ENCODE measurements around the gene ARSD.
"Not testable (repeated sequence)": the region's sequence is repeated elsewhere in the genome, so short reads cannot be mapped to it uniquely, and the experiment has no call there.

ARSD gene

DNA sequence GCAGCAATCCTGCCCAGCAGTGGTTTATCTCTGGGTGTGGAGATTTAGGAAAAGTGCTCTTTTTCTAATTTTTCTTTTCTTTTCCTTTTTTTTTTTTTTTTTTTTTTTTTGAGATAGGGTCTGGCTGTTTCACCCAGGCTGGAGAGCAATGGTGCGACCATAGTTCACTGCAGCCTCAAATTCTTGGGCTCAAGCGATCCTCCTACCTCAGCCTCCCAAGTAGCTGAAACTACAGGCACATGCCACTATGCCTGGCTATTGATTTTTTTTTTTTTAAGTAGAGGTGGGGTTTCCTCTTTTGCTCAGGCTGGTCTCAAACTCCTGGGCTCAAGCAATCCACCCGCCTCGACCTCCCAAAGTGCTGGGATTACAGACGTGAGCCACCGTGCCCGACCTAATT lies 34.3 kb upstream of the ARSD start:
- H3K4me3 ChIP-seq (ENCODE audit: low read depth in 1 of 2, low read length in 2 of 2), result not testable (repeated sequence)

DNA sequence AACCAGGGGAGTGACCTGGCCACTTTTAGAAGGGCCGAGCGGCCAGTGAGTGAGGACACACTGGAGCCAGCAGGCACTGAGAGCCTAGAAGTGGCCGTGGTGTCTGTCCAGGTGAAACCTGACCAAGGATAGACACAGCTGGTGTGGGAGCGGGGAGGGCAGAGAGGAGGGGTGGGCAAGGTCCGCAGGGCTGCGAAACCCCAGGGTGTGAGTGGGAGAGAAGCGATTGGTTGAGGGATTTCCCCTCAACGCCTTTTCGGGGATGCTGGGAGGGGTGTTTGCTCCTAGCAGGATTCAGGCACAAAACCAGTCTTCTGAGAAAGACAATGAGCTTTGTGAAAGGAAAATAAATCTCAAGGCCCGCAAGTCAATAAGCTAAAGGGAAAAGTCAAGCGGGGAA lies 33.2 kb upstream of the ARSD start:
- H3K4me1 ChIP-seq (ENCODE audit: control insufficient read depth in 1 of 2, insufficient read depth in 2 of 2, low read length in 2 of 2), result no peaks in the 10 kb centered on the region

More for the DNA sequence above, 34.3 kb upstream of the ARSD start:
- H3K27me3 ChIP-seq (ENCODE audit: low read depth, low read length); H3K9me3 ChIP-seq (ENCODE audit: control insufficient read depth in 1 of 2, low read length in 2 of 2); H3K4me1 ChIP-seq (ENCODE audit: control insufficient read depth in 1 of 2, insufficient read depth in 2 of 2, low read length in 2 of 2); H3K36me3 ChIP-seq (ENCODE audit: control insufficient read depth in 1 of 2, insufficient read depth in 2 of 2, low read length in 2 of 2); H3K27ac ChIP-seq (ENCODE audit: low read length): not testable (repeated sequence)

DNA sequence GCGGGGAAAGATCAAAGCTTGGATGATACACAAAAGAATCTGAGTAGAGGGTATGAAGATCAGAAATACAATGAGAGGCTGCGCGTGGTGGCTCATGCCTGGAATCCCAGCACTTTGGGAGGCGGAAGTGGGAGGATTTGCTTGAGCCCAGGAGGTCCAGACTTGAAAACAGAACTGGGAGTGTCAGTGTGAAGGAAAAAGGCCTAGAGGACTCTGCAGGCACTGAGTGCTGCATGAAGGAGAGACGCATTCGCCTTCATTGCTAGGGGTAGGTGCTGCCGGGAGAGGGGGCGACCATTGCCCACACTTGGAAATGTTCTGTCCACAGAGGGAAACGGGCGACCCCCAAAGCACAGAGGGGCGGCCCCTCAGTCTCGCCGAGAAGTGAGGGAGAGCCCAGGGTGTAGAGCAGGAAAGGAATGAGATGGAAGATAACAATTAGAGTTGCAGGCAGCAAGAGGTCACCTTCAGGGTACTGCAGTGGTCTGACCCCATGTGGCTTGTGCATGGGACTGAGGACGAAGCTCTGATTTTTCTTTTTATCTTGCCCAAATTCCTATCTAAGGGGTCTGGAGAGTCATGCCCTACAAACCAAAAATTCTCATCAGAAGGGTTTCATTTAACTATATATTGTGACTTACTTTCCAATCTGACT lies 31.8 kb upstream of the ARSD start:
- Histone ChIP-seq H3K4me1 (ENCODE audit: control insufficient read depth in 1 of 2, insufficient read depth in 2 of 2, low read length in 2 of 2) (no peaks in the 10 kb centered on the region), H3K27ac (ENCODE audit: low read length) (no peak overlapping the region), H3K9me3 (ENCODE audit: control insufficient read depth in 1 of 2, low read length in 2 of 2) (no peaks in the 10 kb centered on the region), H3K36me3 (ENCODE audit: control insufficient read depth in 1 of 2, insufficient read depth in 2 of 2, low read length in 2 of 2) (no peaks in the 10 kb centered on the region), H3K27me3 (ENCODE audit: low read depth, low read length) (no peaks in the 10 kb centered on the region), H3K4me3 (ENCODE audit: low read depth in 1 of 2, low read length in 2 of 2) (no peak overlapping the region)

More for the DNA sequence above, 33.2 kb upstream of the ARSD start:
- H3K36me3 ChIP-seq (ENCODE audit: control insufficient read depth in 1 of 2, insufficient read depth in 2 of 2, low read length in 2 of 2), result no peaks in the 10 kb centered on the region
- H3K27me3 ChIP-seq (ENCODE audit: low read depth, low read length), result no peaks in the 10 kb centered on the region
- no peaks in the 10 kb centered on the region for H3K9me3 ChIP-seq (ENCODE audit: control insufficient read depth in 1 of 2, low read length in 2 of 2)
- no peak overlapping the region for H3K4me3 ChIP-seq (ENCODE audit: low read depth in 1 of 2, low read length in 2 of 2)
- no peak overlapping the region for H3K27ac ChIP-seq (ENCODE audit: low read length)

DNA sequence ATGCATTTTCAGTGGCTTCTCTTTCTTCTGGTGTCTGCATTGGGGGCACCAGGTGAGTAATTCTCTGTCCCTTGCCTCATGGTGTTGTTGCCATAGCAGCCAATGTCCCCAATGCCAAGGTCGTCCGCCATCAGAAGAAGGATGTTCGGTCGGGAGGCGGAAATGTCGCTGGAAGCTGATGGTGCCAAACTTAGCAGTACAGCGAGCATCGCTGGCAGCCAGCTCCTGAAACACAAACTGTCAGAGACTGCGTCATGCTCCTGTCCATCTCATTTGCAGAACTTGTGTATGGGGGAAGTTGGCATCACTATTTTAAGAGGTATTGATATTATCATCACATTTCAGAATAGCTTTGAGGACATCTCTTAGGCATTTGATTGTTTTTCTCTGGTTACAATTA lies 29.1 kb upstream of the ARSD start:
- H3K4me3 ChIP-seq (ENCODE audit: low read depth in 1 of 2, low read length in 2 of 2), result no peak overlapping the region
- H3K27me3 ChIP-seq (ENCODE audit: low read depth, low read length), result no peaks in the 10 kb centered on the region
- H3K9me3 ChIP-seq (ENCODE audit: control insufficient read depth in 1 of 2, low read length in 2 of 2), result no peaks in the 10 kb centered on the region
- H3K4me1 ChIP-seq (ENCODE audit: control insufficient read depth in 1 of 2, insufficient read depth in 2 of 2, low read length in 2 of 2), result no peaks in the 10 kb centered on the region
- H3K36me3 ChIP-seq (ENCODE audit: control insufficient read depth in 1 of 2, insufficient read depth in 2 of 2, low read length in 2 of 2), result no peaks in the 10 kb centered on the region
- no peak overlapping the region for H3K27ac ChIP-seq (ENCODE audit: low read length)

DNA sequence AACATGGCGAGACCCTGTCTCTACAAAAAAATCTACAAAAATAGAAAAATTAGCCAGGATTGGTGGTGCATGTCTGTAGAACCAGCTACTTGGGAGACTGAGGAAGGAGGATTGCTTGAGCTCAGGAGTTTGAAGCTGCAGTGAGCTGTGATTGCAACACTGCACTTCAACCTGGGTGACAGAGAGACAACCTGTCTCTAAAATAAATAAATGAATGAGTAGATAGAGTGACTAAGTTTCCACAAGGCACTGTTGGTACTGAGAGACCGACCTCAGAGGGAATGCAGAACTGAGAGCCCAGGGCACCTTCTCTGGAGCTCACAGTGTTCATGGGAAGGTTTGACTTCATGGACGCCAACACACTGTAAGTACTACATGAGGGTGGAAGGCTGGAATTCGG lies 26.7 kb upstream of the ARSD start:
- Histone ChIP-seq H3K9me3 (ENCODE audit: control insufficient read depth in 1 of 2, low read length in 2 of 2) (no peaks in the 10 kb centered on the region), H3K36me3 (ENCODE audit: control insufficient read depth in 1 of 2, insufficient read depth in 2 of 2, low read length in 2 of 2) (no peaks in the 10 kb centered on the region), H3K4me3 (ENCODE audit: low read depth in 1 of 2, low read length in 2 of 2) (no peak overlapping the region), H3K27me3 (ENCODE audit: low read depth, low read length) (no peaks in the 10 kb centered on the region), H3K27ac (ENCODE audit: low read length) (no peak overlapping the region), H3K4me1 (ENCODE audit: control insufficient read depth in 1 of 2, insufficient read depth in 2 of 2, low read length in 2 of 2) (no peaks in the 10 kb centered on the region)

DNA sequence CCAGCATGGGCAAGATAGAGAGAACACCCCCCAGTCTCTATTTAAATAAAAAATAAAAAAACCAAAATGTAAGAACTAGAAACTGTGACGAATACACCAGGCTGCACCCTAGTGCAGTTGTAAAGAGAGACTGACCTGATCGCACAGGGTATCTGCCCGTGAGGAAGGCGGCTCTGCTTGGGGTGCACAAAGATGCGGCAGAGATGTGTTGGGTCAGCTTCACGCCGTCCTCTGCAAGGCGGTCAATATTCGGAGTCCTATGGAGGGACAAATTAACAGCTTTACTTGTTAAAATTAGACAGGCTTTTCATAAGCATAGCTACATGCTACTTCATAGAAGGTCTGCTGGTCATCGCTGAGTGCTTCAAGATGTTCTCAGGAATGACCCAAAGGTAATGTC lies 26.1 kb upstream of the ARSD start:
- Histone ChIP-seq H3K36me3 (ENCODE audit: control insufficient read depth in 1 of 2, insufficient read depth in 2 of 2, low read length in 2 of 2) (no peaks in the 10 kb centered on the region), H3K4me3 (ENCODE audit: low read depth in 1 of 2, low read length in 2 of 2) (no peak overlapping the region), H3K27me3 (ENCODE audit: low read depth, low read length) (no peaks in the 10 kb centered on the region), H3K9me3 (ENCODE audit: control insufficient read depth in 1 of 2, low read length in 2 of 2) (no peaks in the 10 kb centered on the region), H3K27ac (ENCODE audit: low read length) (no peak overlapping the region), H3K4me1 (ENCODE audit: control insufficient read depth in 1 of 2, insufficient read depth in 2 of 2, low read length in 2 of 2) (no peaks in the 10 kb centered on the region)

DNA sequence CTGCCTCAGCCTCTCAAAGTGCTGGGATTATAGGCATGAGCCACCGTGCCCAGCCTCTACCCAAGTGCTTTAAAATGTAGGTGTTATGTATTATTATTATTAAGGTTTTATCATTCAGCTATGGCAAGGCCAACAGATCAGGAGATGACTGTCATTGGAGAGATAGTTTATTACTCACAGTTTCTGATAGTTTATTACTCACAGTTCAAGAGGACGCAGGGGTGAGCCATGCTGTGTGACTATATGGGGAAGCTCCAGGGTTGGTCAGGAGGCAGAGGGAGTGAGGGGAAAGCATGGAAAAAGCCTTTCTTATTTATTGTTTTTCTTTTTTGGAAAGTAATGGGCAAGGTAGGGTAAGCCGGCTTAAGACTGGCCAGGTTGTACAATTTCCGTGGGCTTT lies 25.4 kb upstream of the ARSD start:
- no peaks in the 10 kb centered on the region for H3K9me3 ChIP-seq (ENCODE audit: control insufficient read depth in 1 of 2, low read length in 2 of 2)
- no peak overlapping the region for H3K27ac ChIP-seq (ENCODE audit: low read length)
- H3K36me3 ChIP-seq (ENCODE audit: control insufficient read depth in 1 of 2, insufficient read depth in 2 of 2, low read length in 2 of 2), result no peaks in the 10 kb centered on the region
- H3K4me1 ChIP-seq (ENCODE audit: control insufficient read depth in 1 of 2, insufficient read depth in 2 of 2, low read length in 2 of 2), result no peaks in the 10 kb centered on the region
- no peak overlapping the region for H3K4me3 ChIP-seq (ENCODE audit: low read depth in 1 of 2, low read length in 2 of 2)
- H3K27me3 ChIP-seq (ENCODE audit: low read depth, low read length), result no peaks in the 10 kb centered on the region

DNA sequence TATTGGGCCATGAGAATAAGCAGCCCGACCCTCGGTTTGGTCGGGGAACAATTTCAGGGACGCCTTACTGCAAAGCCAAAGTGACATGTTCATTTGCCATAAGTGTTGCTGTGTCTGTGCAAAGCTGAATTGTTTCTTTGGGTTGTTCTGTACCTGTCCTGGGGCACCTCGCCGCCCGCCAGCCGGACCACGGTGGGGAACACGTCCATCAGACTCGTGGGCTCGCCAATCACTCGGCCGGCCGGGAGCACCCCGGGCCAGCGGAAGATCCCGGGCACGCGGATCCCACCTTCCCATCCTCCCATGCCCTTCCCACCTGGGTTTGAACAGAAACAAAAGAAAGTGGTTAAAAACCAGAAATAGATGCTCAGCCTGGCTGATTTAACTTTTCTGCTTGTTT lies 8.8 kb upstream of the ARSD start:
- not testable (repeated sequence) for H3K4me1 ChIP-seq (ENCODE audit: control insufficient read depth in 1 of 2, insufficient read depth in 2 of 2, low read length in 2 of 2); H3K36me3 ChIP-seq (ENCODE audit: control insufficient read depth in 1 of 2, insufficient read depth in 2 of 2, low read length in 2 of 2); H3K27ac ChIP-seq (ENCODE audit: low read length); H3K27me3 ChIP-seq (ENCODE audit: low read depth, low read length); H3K9me3 ChIP-seq (ENCODE audit: control insufficient read depth in 1 of 2, low read length in 2 of 2); H3K4me3 ChIP-seq (ENCODE audit: low read depth in 1 of 2, low read length in 2 of 2)

DNA sequence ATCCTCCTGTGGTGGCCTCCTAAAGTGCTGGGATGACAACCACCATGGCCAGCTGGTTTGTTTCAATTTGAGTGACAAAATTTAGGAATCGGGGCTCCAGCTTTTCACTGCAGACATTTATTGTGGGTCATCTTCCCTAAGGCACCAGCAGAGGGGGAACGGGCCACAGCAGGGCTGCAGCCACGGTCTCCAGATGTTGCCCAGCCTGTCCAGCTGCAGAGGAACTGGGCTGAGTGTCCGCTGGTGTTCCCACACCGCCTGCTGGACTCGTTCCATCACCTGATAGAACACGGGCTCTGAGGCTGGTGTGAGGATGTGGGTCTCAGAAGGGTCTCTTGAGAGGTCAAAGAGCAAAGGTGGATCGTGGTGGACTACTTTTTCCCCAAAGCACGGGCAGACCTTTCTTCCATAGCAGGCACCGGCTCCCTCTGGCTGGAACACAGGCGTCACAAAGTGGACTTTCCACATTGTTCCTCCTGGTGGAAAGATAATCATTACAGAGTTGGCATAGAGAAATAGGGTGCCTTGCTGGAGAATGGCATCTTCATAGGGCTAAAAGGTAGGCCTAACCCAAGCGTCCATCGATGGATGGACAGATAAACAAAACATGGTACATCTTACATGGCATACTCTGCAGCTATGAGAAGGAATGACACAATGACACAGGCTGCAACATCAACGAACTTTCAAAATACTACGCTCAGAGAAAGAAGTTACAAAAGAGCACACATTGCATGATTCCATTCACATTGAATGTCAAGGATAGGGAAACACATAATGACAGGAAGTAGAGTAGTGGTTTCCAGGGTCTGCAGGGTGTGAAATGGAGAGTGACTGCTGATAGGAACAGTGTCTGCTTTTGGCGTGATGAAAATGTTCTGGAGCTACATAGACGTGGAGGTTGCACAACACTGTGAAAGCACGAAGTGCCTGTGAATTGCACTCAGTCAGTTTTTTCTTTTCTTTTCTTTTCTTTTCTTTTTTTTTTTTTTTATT lies 5.9 kb upstream of the ARSD start:
- Histone ChIP-seq H3K4me1 (ENCODE audit: control insufficient read depth in 1 of 2, insufficient read depth in 2 of 2, low read length in 2 of 2) (no peaks in the 10 kb centered on the region), H3K27ac (ENCODE audit: low read length) (no peak overlapping the region), H3K4me3 (ENCODE audit: low read depth in 1 of 2, low read length in 2 of 2) (no peak overlapping the region), H3K36me3 (ENCODE audit: control insufficient read depth in 1 of 2, insufficient read depth in 2 of 2, low read length in 2 of 2) (no peaks in the 10 kb centered on the region), H3K9me3 (ENCODE audit: control insufficient read depth in 1 of 2, low read length in 2 of 2) (no peaks in the 10 kb centered on the region), H3K27me3 (ENCODE audit: low read depth, low read length) (no peaks in the 10 kb centered on the region)

DNA sequence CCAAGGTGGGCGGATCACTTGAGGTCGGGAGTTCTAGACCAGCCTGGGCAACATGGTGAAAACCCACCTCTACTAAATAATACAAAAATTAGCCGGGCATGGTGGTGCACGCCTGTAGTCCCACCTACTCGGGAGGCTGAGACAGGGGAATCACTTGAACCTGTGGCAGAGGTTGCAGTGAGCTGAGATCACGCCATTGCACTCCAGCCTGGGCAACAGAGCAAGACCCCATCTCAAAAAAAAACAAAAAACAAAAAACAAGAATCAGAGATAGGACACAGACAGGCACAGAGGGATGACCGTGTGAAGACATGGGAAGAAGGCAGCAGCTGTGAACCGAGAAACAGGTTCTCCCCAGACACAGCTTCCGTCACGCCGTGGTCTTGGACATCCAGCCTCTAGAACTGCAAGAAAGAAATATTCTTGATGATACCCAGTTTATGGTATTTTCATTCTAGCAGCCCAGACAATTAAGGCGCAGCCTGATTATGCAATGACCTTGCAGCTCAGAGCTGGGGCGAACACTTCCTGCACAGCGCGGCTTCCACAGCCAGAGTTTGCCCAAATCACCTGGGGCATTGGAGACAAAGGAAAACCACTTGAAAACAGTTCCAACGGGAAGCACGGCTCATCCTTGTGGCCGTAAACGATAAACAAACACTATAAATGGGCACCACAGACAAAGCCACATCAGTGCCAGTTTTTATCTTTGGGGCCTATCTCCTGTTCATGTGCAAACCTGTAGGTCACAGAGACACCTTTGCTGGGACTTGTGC lies 4.2 kb upstream of the ARSD start:
- no peaks in the 10 kb centered on the region for H3K27me3 ChIP-seq (ENCODE audit: low read depth, low read length)
- H3K27ac ChIP-seq (ENCODE audit: low read length), result no peak overlapping the region
- no peaks in the 10 kb centered on the region for H3K9me3 ChIP-seq (ENCODE audit: control insufficient read depth in 1 of 2, low read length in 2 of 2)

DNA sequence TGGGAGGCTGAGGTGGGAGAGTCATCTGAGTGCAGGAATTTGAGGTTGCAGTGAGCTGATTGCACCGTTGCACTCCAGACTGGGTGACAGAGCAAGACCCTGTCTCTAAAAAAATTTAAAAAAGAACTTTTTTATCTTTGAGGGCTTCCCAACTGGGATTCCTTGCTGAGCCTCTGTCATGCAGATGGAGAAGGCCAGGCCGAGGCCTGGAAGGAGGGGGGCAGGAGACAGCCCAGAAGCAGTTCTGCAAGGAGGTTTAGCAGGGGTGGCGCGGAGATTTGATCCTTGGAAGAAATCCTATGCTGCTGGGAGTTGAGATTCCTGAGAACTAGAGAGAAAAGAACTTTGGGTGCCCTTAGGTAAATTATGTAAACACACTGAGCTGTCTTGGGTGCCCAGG lies 2.5 kb upstream of the ARSD start:
- no peak overlapping the region for H3K4me3 ChIP-seq (ENCODE audit: low read depth in 1 of 2, low read length in 2 of 2)
- H3K4me1 ChIP-seq (ENCODE audit: control insufficient read depth in 1 of 2, insufficient read depth in 2 of 2, low read length in 2 of 2), result no peaks in the 10 kb centered on the region
- H3K27me3 ChIP-seq (ENCODE audit: low read depth, low read length), result no peaks in the 10 kb centered on the region
- H3K27ac ChIP-seq (ENCODE audit: low read length), result no peak overlapping the region
- no peaks in the 10 kb centered on the region for H3K9me3 ChIP-seq (ENCODE audit: control insufficient read depth in 1 of 2, low read length in 2 of 2)
- no peaks in the 10 kb centered on the region for H3K36me3 ChIP-seq (ENCODE audit: control insufficient read depth in 1 of 2, insufficient read depth in 2 of 2, low read length in 2 of 2)

More for the DNA sequence above, 4.2 kb upstream of the ARSD start:
- H3K36me3 ChIP-seq (ENCODE audit: control insufficient read depth in 1 of 2, insufficient read depth in 2 of 2, low read length in 2 of 2), result no peaks in the 10 kb centered on the region
- H3K4me1 ChIP-seq (ENCODE audit: control insufficient read depth in 1 of 2, insufficient read depth in 2 of 2, low read length in 2 of 2), result no peaks in the 10 kb centered on the region
- H3K4me3 ChIP-seq (ENCODE audit: low read depth in 1 of 2, low read length in 2 of 2), result no peak overlapping the region
